Thoracic aorta (tissue), 2 donors: ENCODE results near the gene OBP2B. TPM values are rescaled to one million over a fixed set of nuclear protein-coding genes. Genes with fewer than 3 reads are reported as not detected.
"Not testable (repeated sequence)": the region's sequence is repeated elsewhere in the genome, so short reads cannot be mapped to it uniquely, and the experiment has no call there.

Experiments used
- ATAC-seq: fragments of 150-250 bp; one replicate; pipeline ENCODE4 v1.8.0; 2017; ENCODE audit warnings: low read depth; ENCODE audit not compliant: insufficient number of reproducible peaks, low FRiP score
- DNase-seq: peaks from one replicate; pipeline ENCODE4 v3.0.0-alpha.2; 2020; ENCODE audit warnings: low spot score
- H3K27ac ChIP-seq, 2 donors: fragments of 200-600 bp; sonication (generic); 1 replicate in 1 of 2; 2 replicates in 1 of 2; pipeline ENCODE4 v1.5.1; 2016; ENCODE audit warnings: mild to moderate bottlenecking in 2 of 2, moderate library complexity in 2 of 2
- H3K27me3 ChIP-seq: fragments of 200-600 bp; sonication (generic); replicated peaks from 2 replicates; pipeline ENCODE4 v1.6.0; 2016; ENCODE audit warnings: mild to moderate bottlenecking; ENCODE audit not compliant: insufficient read depth
- H3K36me3 ChIP-seq: fragments of 200-600 bp; sonication (generic); one replicate; pipeline ENCODE4 v1.5.1; 2016
- H3K4me1 ChIP-seq, 2 donors: fragments of 200-600 bp; sonication (generic); 1 replicate in 1 of 2; 2 replicates in 1 of 2; pipeline versions ENCODE4 v1.5.1 to v1.6.0; 2016; ENCODE audit warnings: low read depth in 2 of 2, mild to moderate bottlenecking in 1 of 2; ENCODE audit not compliant: control insufficient read depth in 1 of 2
- H3K4me3 ChIP-seq: fragments of 200-600 bp; sonication (generic); 2 replicates; pipeline ENCODE4 v1.5.1; 2016; ENCODE audit warnings: mild to moderate bottlenecking
- H3K9me3 ChIP-seq: fragments of 200-600 bp; sonication (generic); 2 replicates; pipeline ENCODE4 v1.5.1; 2016
- CTCF ChIP-seq: fragments of 200-600 bp; sonication (generic); IDR thresholded peaks from one replicate; pipeline ENCODE4 v1.5.1; 2019; ENCODE audit warnings: antibody characterized with exemption
- total RNA-seq, 2 donors: library from RNA; depleted of rRNA; stranded (reverse); fragments of >200 nt; gene quantifications; one replicate each; pipeline versions ENCODE4 v1.1.0 to v1.2.3, GENCODE V29; 2016

OBP2B gene
- total RNA-seq, 2 donors from 2014 or later: not detected

- Histone ChIP-seq H3K4me3 (no peak overlapping the region), H3K4me1 (no peaks in the 10 kb centered on the region), H3K27me3 (no peaks in the 10 kb centered on the region), H3K27ac (no peak overlapping the region), H3K9me3 (no peaks in the 10 kb centered on the region), H3K36me3 (no peaks in the 10 kb centered on the region)
- ATAC-seq (no peak), DNase-seq (no peak)
- no peak for TF ChIP-seq CTCF
These were observed 37.7 kb downstream of the OBP2B start for GRCh38 chr9:133171161-133171961.

GRCh38 chr9:133170716-133171115 lies 38.3 kb downstream of the OBP2B start:
- H3K36me3 ChIP-seq: no peaks in the 10 kb centered on the region
- DNase-seq (no peak), ATAC-seq (no peak)
- H3K27ac ChIP-seq: no peak overlapping the region
- no peaks in the 10 kb centered on the region for H3K9me3 ChIP-seq
- no peak for TF ChIP-seq CTCF
- no peak overlapping the region for H3K4me3 ChIP-seq
- no peaks in the 10 kb centered on the region for H3K27me3 ChIP-seq
- no peaks in the 10 kb centered on the region for H3K4me1 ChIP-seq

GRCh38 chr9:133169687-133170086 lies 39.4 kb downstream of the OBP2B start:
- not testable (repeated sequence) for H3K4me3 ChIP-seq, H3K9me3 ChIP-seq, H3K36me3 ChIP-seq, H3K4me1 ChIP-seq, DNase-seq, ATAC-seq, H3K27me3 ChIP-seq, H3K27ac ChIP-seq

- Histone ChIP-seq H3K4me3 (no peak overlapping the region), H3K4me1 (peaks cover 0 to 6% of the 10 kb centered on the region in 2 donors), H3K27ac (no peak overlapping the region), H3K9me3 (no peaks in the 10 kb centered on the region), H3K36me3 (no peaks in the 10 kb centered on the region), H3K27me3 (no peaks in the 10 kb centered on the region)
- DNase-seq (no peak), ATAC-seq (no peak)
- TF ChIP-seq CTCF: no peak
These were observed 39.9 kb downstream of the OBP2B start for GRCh38 chr9:133169102-133169501.

GRCh38 chr9:133168432-133168831 lies 40.6 kb downstream of the OBP2B start:
- DNase-seq: no peak
- Histone ChIP-seq H3K9me3 (no peaks in the 10 kb centered on the region), H3K36me3 (no peaks in the 10 kb centered on the region), H3K27me3 (no peaks in the 10 kb centered on the region), H3K27ac (no peak overlapping the region), H3K4me3 (no peak overlapping the region), H3K4me1 (peaks cover 0 to 12% of the 10 kb centered on the region in 2 donors)
- no peak for TF ChIP-seq CTCF
- no peak for ATAC-seq

GRCh38 chr9:133167769-133168168 lies 41.3 kb downstream of the OBP2B start:
- no peaks in the 10 kb centered on the region for H3K27me3 ChIP-seq
- ATAC-seq: no peak
- no peak for DNase-seq

More at GRCh38 chr9:133167769-133168168, 41.3 kb downstream of the OBP2B start:
- TF ChIP-seq CTCF: no peak
- Histone ChIP-seq H3K9me3 (no peaks in the 10 kb centered on the region), H3K27ac (no peak overlapping the region), H3K36me3 (no peaks in the 10 kb centered on the region), H3K4me3 (no peak overlapping the region), H3K4me1 (peaks cover 0 to 18% of the 10 kb centered on the region in 2 donors)
